ENCODE results near the gene NEDD4L.

DNA sequence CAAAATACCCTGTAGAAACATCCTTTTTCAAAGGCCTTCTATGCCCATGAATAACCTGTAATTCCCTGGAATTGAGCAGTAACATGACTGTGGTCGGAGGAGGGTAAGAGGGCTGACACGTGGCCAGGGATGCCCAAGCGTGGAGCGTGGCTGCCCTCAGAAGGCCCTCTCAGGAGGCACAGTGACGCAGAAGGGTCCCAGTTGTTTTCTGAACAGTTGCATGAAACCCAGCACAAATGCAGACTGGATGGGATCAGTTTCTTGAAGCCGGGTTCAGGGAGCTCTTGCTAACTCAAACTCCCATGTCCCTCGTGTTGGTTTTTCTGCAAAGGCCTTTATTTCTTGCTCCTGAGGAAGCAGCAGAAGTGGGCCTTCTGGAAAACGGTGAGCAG, 347.9 kb downstream of the NEDD4L start:
- TF ChIP-seq EZH2 (IDR thresholded peaks at IDR 0.05; ENCODE audit: low read depth): no peak
- TF ChIP-seq, protein P1, sequence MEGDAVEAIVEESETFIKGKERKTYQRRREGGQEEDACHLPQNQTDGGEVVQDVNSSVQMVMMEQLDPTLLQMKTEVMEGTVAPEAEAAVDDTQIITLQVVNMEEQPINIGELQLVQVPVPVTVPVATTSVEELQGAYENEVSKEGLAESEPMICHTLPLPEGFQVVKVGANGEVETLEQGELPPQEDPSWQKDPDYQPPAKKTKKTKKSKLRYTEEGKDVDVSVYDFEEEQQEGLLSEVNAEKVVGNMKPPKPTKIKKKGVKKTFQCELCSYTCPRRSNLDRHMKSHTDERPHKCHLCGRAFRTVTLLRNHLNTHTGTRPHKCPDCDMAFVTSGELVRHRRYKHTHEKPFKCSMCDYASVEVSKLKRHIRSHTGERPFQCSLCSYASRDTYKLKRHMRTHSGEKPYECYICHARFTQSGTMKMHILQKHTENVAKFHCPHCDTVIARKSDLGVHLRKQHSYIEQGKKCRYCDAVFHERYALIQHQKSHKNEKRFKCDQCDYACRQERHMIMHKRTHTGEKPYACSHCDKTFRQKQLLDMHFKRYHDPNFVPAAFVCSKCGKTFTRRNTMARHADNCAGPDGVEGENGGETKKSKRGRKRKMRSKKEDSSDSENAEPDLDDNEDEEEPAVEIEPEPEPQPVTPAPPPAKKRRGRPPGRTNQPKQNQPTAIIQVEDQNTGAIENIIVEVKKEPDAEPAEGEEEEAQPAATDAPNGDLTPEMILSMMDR (conservative IDR thresholded peaks at IDR 0.05): no peak

Data from PC-9 (cell line).